Stimulated activated CD4-positive, alpha-beta T cell treated with anti-CD3 and anti-CD28 coated beads, Interleukin-2, amount 100 ng/mL, for 48 hours (primary cell): ENCODE data around the gene EIF3F.

Experiments
- DNase-seq, 2 donors: peaks; one replicate each; pipeline ENCODE4 v3.0.0-alpha.2; 2020

Gene EIF3F

DNA sequence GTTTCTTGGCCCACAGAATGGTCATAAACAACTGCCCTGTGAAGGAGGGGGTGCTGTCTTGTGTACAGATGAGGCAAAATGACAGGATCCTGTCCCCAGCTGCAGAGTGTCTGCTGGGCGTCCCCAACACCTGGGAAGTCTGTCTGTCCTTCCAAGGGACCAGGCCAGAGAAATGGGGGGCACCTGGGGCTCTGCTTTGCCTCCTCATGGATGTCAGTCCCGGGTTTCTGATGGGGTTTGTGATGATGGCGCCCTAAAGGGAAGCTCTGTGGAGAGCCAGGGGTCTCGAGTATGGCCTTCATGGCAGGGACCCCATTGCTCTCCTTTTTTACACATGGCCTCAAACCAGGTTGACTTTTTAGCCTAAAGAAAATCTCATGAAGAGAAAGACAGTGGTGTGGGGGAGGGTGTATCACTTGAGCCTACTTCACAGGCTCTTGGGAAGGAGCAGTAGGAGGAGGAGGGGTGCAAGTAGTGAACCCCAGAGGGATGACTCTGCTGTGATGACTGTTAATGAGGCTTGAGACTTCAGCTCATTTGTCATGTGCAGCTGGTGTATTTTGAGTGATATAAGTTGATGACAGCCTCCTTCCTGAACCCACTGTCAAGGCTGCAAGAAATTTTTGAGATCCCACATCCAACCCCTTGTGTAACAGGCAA lies 53.3 kb downstream of the EIF3F start:
- DNase-seq: no peak

DNA sequence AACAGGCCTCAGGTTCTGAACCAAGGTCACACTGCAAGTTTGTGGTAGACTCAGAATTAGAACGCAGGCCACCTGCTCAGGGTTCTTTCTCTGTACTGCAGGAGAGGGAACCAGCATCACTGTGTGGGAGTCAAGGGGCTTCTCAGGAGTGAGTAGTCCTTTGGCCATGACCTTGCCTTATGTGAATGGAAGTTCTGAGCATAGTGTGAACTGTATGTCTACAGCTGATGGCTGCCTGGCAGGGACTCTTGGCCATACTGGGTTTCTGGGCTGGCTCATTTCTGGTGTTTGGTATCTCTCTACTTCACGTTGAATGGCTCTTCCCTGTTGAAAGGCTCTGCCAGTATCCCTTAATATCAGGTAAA lies 53.8 kb downstream of the EIF3F start:
- DNase-seq: no peak

DNA sequence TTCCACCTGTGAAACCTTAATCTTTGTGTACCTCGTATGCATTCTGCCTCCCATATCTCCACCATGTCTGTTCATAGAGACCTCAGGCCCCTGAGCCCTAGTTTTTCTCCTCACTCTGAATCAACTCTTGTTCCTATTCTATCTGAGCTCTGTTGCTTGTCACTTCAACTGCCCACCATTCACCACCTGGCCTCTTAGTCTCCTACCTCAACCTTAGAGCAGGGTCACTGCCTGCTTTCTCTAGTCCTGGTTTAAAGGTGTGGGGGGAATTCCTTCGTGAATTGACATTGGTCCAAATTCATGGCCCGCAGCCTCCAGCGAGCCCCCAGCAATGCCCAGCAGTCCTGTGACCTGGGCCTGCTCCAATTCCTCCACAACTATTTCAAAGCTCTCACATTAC lies 54.4 kb downstream of the EIF3F start:
- no peak for DNase-seq

DNA sequence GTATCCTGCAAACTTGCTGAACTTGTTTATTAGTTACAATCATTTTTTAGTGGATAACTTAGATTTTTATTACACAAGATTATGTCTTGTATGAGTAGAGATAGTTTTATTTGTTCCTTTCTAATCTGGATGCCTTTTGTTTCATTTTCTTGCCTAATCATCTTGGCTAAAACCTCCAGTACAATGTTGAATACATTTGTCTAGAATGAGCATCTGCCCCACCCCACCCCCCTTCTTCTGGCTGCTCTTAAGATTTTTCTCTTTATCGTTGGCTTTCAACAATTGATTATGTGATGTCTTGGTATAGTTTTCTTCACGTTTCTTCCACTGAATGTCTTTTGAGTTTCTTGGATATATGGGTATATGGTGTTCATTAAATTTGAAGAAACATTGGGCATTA lies 56.6 kb downstream of the EIF3F start:
- DNase-seq: no peak

DNA sequence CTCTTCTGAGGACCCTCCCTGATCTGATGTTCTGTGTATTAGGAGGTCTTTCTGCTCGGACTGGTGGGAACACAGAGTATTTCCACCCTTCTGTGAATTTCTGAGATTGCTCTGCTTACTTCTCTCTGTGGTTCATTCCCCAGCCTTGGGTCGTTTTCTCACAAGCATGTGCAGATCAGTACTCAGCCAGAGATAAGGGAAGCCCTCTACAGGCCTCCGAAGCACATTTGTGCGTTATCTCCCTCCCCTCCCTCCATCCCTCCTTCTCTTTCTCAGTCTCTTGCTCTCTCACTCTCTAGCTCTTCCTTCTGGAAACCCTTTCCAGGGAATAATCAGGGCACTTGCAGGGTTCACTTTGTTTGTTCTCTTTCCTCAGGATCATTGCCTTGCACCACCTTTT lies 58.7 kb downstream of the EIF3F start:
- DNase-seq: no peak

DNA sequence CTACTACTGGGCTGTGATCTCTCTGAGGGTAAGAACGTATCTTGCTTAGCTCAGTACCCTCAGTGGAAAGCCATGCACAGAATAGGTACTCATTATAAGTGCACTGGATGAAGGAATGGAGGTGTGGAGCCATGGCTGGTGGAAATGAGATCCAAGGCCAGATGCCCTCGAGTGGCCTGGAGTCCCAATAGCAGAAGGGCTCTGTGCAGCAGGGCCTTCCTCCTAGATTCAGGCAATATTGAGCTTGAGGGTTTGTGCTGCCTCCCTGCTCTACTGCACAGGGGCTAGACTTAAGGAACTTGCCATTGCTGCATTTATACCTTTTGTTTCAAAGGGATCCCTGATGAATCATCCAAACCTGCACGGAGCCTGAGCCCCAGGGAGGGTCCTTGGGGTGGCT lies 60.2 kb downstream of the EIF3F start:
- no peak for DNase-seq

DNA sequence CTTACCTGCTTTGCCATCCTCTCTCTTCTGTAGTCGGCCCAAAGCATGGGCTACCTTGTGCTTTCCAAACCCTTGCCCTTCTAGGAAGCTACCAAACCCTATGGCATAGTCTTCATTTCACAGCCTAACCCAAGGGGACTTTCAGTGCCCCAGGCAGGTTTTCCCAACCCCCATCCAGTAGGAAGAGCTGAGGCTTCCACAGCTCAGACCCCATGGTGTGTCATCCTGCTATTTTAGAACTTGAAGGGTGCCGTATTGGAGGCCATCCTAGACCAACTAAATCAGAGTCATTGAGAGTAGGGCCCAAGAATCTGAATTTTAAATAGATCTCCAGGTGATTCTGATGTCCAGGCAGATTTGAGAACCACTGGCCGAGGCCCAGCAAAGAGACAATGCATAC lies 61.9 kb downstream of the EIF3F start:
- DNase-seq: no peak
